ENCODE data around the gene UBTD1.
"Not testable (repeated sequence)": the region's sequence is repeated elsewhere in the genome, so short reads cannot be mapped to it uniquely, and the experiment has no call there.

Gene UBTD1

DNA sequence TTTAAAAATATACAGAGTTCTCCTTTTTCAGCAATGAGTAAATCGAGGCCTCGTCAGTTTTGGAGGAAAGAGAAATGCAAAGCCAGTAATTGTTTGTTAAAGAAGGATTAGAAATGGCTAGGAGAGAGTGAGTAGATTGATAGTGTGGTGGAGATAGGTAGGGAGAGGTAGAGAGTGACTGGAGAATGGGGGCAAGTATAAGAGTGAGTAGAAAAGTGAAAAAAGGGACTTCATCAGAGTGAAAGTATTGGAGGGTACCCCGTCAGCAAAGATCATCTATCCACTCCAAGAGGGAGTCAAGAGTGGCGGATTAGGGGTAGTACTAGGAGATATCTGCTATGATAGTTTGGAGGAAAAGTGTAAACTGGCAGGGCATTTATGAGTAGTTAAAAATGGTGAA is 64.6 kb downstream of the UBTD1 start:
- no peak for DNase-seq (ENCODE audit: low read depth in 2 of 2)

DNA sequence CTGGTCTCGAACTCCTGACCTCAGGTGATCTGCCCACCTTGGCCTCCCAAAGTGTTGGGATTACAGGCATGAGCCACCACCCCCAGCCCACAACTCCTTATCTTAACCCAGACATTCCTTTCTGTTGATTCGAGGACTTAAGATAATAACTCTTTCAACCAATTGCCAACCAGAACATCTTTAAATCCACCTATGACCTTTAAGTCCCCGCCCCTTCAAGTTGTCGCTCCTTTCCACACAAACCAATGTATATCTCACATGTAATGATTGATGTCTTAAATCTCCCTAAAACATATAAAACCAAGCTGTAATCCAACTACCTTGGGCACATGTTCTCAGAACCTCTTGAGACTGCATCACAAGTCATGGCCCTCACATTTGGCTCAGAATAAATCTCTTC is 66.1 kb downstream of the UBTD1 start:
- no peak for DNase-seq (ENCODE audit: low read depth in 2 of 2)

DNA sequence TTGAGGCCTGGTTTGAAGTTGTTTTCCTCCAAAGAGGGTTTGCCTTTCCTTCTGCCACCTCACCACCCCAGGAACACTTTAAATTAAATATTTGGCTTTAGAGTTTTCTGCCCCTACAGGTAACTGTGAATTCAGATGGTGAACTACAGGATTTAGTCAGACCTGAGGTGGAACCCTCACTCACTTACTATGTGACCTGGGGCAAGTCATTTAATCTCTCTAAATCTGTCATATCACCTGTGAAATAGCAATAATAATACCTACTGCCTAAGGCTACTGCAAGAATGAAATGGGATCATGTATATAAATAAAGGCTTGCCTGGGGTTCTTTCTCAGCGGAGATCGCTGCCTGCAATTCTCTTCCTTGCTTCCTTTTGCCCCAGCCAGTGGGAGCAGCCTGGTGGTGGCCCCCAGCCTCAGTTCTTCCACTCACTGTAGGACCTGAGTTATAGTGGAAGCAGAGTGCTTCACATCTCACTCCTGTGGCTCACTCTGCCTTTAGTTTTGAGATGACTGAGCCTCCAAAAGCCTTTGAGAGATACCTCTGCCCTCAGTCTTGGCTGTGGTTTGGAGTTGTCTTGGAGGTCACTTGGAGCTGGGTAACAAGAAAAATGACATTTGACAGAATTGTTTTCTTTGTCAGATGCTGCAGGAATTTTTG is 67.7 kb downstream of the UBTD1 start:
- DNase-seq (ENCODE audit: low read depth in 2 of 2): no peak

DNA sequence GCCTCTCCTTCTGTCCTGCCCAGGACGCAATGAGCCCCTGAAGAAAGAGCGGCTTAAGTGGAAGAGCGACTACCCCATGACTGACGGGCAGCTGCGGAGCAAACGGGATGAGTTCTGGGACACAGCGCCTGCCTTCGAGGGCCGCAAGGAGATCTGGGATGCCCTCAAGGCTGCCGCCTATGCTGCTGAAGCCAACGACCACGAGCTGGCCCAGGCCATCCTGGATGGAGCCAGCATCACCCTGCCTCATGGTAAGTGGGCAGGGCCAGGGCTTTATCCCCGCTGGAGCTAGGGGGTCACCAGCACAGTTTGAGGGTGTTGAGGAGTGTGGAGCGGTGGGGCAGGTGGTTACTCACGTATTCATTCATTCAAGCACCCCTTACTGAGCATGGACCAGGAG is 69.2 kb downstream of the UBTD1 start:
- DNase-seq (ENCODE audit: low read depth in 2 of 2): no peak

- no peak for DNase-seq (ENCODE audit: low read depth in 2 of 2)
Measured at GRCh38 chr10:97570146-97570788, 71.5 kb downstream of the UBTD1 start.

- DNase-seq (ENCODE audit: low read depth in 2 of 2): no peak
Measured at GRCh38 chr10:97570789-97571471, 72.2 kb downstream of the UBTD1 start.

- no peak for DNase-seq (ENCODE audit: low read depth in 2 of 2)
Measured at GRCh38 chr10:97571622-97572021, 72.9 kb downstream of the UBTD1 start.

DNA sequence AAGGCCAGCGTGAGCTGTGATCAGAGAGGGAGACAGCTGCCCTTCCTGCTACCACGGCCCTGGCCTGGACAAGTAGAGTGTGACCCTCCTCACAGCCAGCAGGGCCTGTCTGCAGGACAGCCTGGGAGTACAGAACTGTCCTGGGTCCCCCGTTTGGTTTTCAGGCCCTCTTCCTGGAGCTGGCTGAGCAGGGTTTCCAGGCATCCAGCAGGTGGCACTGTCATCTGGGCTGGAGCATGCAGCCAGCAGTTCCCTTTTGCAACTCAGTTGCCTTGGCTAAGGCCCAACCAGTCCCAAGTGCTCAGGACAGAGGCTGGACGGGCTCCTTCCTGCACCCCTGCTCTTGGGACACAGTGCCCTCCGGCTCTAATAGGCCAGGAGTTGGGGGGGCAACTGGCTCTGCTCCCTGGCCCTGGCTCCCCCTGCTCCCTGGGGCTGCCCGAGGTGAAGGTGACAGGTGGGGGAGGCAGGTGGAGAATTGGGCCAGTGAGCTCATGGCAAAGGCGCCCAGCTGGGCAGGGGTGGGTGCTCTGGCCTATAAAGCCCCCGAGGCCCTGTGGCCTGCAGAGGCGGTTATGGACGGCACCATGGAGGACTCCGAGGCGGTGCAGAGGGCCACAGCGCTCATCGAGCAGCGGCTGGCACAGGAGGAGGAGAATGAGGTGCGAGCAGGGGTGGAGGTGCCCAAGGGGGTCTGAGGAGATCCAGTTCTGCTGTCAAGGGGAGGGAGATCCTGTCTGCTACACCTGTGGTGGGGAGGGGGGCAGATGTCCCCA is 73.7 kb downstream of the UBTD1 start, which contains the start of gene ANKRD2:
ANKRD2 (plus strand) TSS at position 566 of the 776 bp plus-strand sequence; CDS start at position 576, 10 bp downstream.
- DNase-seq (ENCODE audit: low read depth in 2 of 2): peak; percentile 26 to 61

DNA sequence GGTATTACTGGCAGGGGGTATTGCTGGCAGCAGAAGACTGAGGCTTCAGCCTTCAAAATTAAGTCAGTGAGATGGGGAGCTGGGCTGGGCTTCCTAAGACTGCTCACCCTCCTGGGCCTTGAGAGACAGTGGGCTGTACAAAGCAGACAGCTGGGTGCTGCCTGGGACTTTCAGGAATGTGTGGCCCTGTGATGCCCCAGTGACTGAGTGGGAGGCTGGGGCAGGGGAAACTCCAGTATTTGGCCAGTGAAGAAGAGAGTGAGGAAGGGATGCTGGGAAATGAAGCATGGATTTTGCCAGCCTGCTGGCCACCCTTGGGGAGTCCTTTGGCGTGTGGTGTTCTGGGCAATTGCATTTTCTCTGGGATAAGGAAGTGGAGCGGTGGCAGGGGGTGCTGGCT is 74.3 kb downstream of the UBTD1 start:
- no peak for DNase-seq (ENCODE audit: low read depth in 2 of 2)

GRCh38 chr10:97573672-97574071 is 74.9 kb downstream of the UBTD1 start:
- DNase-seq (ENCODE audit: low read depth in 2 of 2): no peak

DNA sequence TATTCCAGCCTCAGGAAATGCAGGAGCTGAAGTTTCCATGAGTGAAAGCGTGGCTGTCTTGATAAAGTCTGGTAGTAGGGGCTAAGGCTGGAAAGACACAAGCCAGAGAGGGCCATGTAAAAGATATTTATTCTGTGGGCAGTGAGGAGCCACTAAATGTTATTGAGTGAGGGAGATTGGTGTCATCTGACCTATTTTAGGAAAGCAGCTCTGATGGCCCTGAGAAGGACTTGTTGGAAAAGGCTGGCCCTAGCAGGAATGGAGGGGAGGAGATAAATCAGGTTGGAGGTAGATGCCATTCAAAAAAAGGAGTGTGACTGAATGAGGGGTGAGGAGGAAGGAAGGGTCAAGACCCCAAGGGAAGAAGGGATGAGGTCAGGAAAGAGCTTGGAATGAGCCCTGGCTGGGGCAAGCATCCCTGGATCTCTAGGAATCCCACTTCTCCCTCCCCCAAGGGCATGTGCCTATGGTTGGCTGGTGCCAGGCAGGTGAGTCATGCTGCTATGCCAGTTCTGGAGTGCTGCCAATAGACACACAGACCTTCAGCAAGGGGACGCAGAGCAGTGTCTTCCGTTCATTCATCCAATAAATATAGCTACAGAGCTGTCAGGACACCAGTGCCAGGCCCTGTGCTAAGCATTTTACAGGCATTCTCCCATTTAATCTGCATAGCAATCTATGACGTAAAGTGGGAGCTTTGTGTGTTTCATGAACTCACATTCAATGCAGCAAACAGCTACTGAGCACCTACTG is 75.8 kb downstream of the UBTD1 start:
- DNase-seq (ENCODE audit: low read depth in 2 of 2): no peak

GRCh38 chr10:97575127-97575668 is 76.5 kb downstream of the UBTD1 start:
- no peak for DNase-seq (ENCODE audit: low read depth in 2 of 2)

DNA sequence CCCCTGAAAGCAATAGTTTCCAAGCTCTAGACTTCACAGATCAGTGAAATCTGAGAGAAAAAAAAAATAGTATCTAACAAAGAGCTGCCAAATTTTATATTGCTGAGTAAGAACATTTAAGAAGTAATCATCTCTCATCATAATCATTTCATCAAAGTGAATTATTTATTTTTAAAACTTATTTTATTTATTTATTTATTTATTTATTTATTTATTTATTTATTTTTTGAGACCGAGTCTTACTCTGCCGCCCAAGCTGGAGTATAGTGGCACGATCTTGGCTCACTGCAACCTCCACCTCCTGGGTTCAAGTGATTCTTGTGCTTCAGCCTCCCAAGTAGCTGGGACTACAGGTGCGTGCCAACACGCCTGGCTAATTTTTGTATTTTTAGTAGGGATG is 77.8 kb downstream of the UBTD1 start:
- not testable (repeated sequence) for DNase-seq (ENCODE audit: low read depth in 2 of 2)

GRCh38 chr10:97577701-97578100 is 79.0 kb downstream of the UBTD1 start:
- DNase-seq (ENCODE audit: low read depth in 2 of 2): no peak

GRCh38 chr10:97578171-97578844 is 79.6 kb downstream of the UBTD1 start:
- no peak for DNase-seq (ENCODE audit: low read depth in 2 of 2)

GRCh38 chr10:97580421-97581367 is 82.0 kb downstream of the UBTD1 start:
- no peak for DNase-seq (ENCODE audit: low read depth in 2 of 2)

GRCh38 chr10:97582169-97582568 is 83.4 kb downstream of the UBTD1 start:
- DNase-seq (ENCODE audit: low read depth in 2 of 2): no peak

GRCh38 chr10:97583476-97583875 is 84.8 kb downstream of the UBTD1 start:
- DNase-seq (ENCODE audit: low read depth in 2 of 2): no peak

DNA sequence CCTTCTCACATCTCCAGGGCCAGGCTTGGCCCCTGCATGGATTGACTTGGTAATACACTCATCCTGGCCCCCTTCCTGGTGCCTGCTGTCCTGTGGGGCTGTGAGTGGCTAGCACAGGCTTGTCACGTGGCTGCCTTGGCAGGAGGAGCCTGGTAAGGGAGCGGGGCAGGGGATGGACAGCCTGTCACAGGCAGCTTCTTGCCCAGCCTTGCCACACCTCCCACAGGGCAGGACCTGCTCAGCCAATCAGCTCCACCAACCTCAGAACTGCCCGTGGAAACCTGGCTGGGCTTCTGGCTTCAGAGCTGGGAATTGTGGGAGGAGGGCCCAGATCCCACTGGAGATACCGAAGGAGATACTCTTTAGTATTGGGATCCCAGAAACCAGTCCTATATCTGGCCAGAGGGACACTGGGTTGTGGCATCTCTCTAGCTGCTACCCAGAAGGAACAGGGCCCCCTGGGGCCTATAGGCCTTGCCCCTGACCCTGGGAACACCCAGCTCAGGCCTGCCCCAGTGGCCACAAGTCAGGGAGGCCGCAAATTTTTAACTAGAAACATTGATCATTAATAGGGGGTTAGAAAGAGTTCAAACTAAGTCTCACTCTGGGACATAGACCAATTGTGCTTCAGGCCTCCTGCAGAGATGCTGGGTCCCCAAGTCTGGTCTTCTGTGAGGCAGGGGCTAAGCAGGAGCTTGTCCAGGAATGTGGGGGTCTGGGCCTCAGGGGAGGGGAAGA is 85.5 kb downstream of the UBTD1 start, which contains the start of gene HOGA1:
HOGA1 (plus strand) TSS at position 330 of the 738 bp plus-strand sequence; CDS start at position 645, 315 bp downstream.
- DNase-seq (ENCODE audit: low read depth in 2 of 2): no peak

Measured in stimulated activated CD4-positive, alpha-beta T cell treated with anti-CD3 and anti-CD28 coated beads, Interleukin-15, amount 100 ng/mL, for 48 hours (primary cell).